GM12892 (cell line): ENCODE data around the gene FRG1.
"Not testable (repeated sequence)": the region's sequence is repeated elsewhere in the genome, so short reads cannot be mapped to it uniquely, and the experiment has no call there.

Experiments used
- POLR2A ChIP-seq: IDR thresholded peaks from 2 replicates; pipeline ENCODE4 v1.6.1; 2011; ENCODE audit warnings: low read depth, low read length, control low read depth
- TAF1 ChIP-seq: IDR thresholded peaks from 2 replicates; pipeline ENCODE4 v1.6.1; 2011; ENCODE audit warnings: low read depth, mild to moderate bottlenecking, control low read depth, low read length, borderline replicate concordance

- not testable (repeated sequence) for TF ChIP-seq POLR2A, TAF1
These were observed 45.1 kb downstream of the FRG1 start for GRCh38 chr4:189985651-189986243.
